Adrenal gland (tissue), 12 donors: Measurements from ENCODE around the gene ESYT1. TPM values are rescaled to one million over a fixed set of nuclear protein-coding genes. Genes with fewer than 3 reads are reported as not detected.

Experiments
- DNase-seq, 7 donors: peaks; one replicate each; pipeline ENCODE4 v3.0.0-alpha.2; 2019 to 2020
- H3K27ac ChIP-seq, 5 donors: fragments of 200-600 bp; sonication (generic) in 4 of 5; 1 replicate in 3 of 5; 2 replicates in 2 of 5; pipeline versions ENCODE4 v1.5.1 to v1.8.0; 2016 to 2020; ENCODE audit warnings: mild to moderate bottlenecking in 1 of 5
- H3K27me3 ChIP-seq: fragments of 200-600 bp; 2 replicates; pipeline ENCODE4 v1.8.0; 2021
- H3K36me3 ChIP-seq, 2 donors: fragments of 200-600 bp; replicated peaks in 1 of 2; 1 replicate in 1 of 2; 2 replicates in 1 of 2; pipeline versions ENCODE4 v1.5.1 to v1.8.0; 2018 to 2022
- H3K4me1 ChIP-seq, 2 donors: fragments of 200-600 bp; replicated peaks in 1 of 2; 1 replicate in 1 of 2; 2 replicates in 1 of 2; pipeline versions ENCODE4 v1.5.1 to v1.8.0; 2018 to 2021
- H3K4me3 ChIP-seq, 4 donors: fragments of 200-600 bp; sonication (generic) in 3 of 4; one replicate each; pipeline ENCODE4 v1.5.1; 2016 to 2018
- H3K9me3 ChIP-seq, 3 donors: fragments of 200-600 bp; sonication (generic) in 1 of 3; replicated peaks in 1 of 3; 1 replicate in 2 of 3; 2 replicates in 1 of 3; pipeline versions ENCODE4 v1.5.1 to v1.8.0; 2016 to 2021
- POLR2A ChIP-seq, 2 donors: fragments of 450-650 bp; IDR thresholded peaks; one replicate each; pipeline ENCODE4 v1.6.1; 2017; ENCODE audit warnings: antibody characterized with exemption in 2 of 2, mild to moderate bottlenecking in 2 of 2, moderate library complexity in 1 of 2
- whole genome bisulfite sequencing, 4 donors: extraction: QIAGEN DNeasy Blood & Tissue Kit in 2 of 4; methylation state at CpG; one replicate each; pipeline versions ENCODE4 v1.1.5 to v1.1.7; 2013 to 2017; 5-methylcytosine and 5-hydroxymethylcytosine counted together
- intact Hi-C, 2 donors: fragments of 100-400 bp; cut with DNase I; formaldehyde crosslinking; loops; one replicate each; pipeline versions ENCODE4 v1.14.1 to v1.15.0; 2022 to 2023
- polyA plus RNA-seq, 3 donors: library from polyadenylated mRNA; stranded (reverse); fragments of 200-250 nt in 2 of 3; fragments of 350-450 nt in 1 of 3; fragmentation: Illumina TruSeq in 1 of 3; extraction: RNeasy Lipid Tissue Mini Kit (QIAGEN cat#74804) in 1 of 3; gene quantifications; one replicate each; pipeline ENCODE4 v1.2.3, GENCODE V29; 2013 to 2014
- total RNA-seq, 9 donors: library from RNA; depleted of rRNA in 4 of 9; stranded (reverse); fragments of >200 nt in 4 of 9; fragments of 120-200 nt in 1 of 9; fragmentation: NEBNext Ultra II Directional in 1 of 9; extraction: Animal tissue kit (Norgen Biotek cat#: 25700) in 1 of 9; gene quantifications; one replicate each; pipeline versions ENCODE4 v1.1.0 to v1.2.4, GENCODE V29; 2013 to 2023
- TF ChIP-seq, protein P1 (sequence below), 6 experiments: fragments of 450-650 bp in 4 of 6; fragments of 200-600 bp in 2 of 6; sonication (generic) in 1 of 6; IDR thresholded peaks; 1 replicate in 5 of 6; 2 replicates in 1 of 6; pipeline versions ENCODE4 v1.5.1 to v1.8.0; 2016 to 2021; ENCODE audit warnings: antibody characterized with exemption in 6 of 6, mild to moderate bottlenecking in 2 of 6, moderate library complexity in 1 of 6
- donor health status: healthy with polysubstance abuse.
- donor health status: Bipolar disorder and iron deficiency.
- donor health status: DM: yes; HTN: yes; CAD: no.
- donor health status: DM: no; HTN: no; CAD: no.
- donor health status: DM: no; HTN: no; CAD: no.
- donor health status: DM: yes; HTN: yes; CAD: no.

Gene ESYT1
- total and polyA plus RNA-seq, 12 donors, result 26.3 to 156 (median 117) TPM

GRCh38 chr12:56172839-56173238 is 44.8 kb downstream of the ESYT1 start:
- Histone ChIP-seq H3K27ac (no peak overlapping the region), H3K36me3 (peaks cover 0 to 97% of the 10 kb centered on the region in 2 donors), H3K4me1 (no peaks in the 10 kb centered on the region), H3K9me3 (no peaks in the 10 kb centered on the region), H3K27me3 (no peaks in the 10 kb centered on the region), H3K4me3 (no peak overlapping the region)
- TF ChIP-seq, protein P1, sequence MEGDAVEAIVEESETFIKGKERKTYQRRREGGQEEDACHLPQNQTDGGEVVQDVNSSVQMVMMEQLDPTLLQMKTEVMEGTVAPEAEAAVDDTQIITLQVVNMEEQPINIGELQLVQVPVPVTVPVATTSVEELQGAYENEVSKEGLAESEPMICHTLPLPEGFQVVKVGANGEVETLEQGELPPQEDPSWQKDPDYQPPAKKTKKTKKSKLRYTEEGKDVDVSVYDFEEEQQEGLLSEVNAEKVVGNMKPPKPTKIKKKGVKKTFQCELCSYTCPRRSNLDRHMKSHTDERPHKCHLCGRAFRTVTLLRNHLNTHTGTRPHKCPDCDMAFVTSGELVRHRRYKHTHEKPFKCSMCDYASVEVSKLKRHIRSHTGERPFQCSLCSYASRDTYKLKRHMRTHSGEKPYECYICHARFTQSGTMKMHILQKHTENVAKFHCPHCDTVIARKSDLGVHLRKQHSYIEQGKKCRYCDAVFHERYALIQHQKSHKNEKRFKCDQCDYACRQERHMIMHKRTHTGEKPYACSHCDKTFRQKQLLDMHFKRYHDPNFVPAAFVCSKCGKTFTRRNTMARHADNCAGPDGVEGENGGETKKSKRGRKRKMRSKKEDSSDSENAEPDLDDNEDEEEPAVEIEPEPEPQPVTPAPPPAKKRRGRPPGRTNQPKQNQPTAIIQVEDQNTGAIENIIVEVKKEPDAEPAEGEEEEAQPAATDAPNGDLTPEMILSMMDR (IDR thresholded peaks at IDR 0.05), result no peak
- no peak for TF ChIP-seq POLR2A (IDR thresholded peaks at IDR 0.05)
- WGBS, 4 donors, result 85 to 92% (median 86%) methylated on average over 5 to 7 of the region's 7 CpGs
- intact Hi-C loops, result no loop called here
- no peak for DNase-seq

GRCh38 chr12:56178347-56178746 is 50.3 kb downstream of the ESYT1 start:
- 87 to 96% (median 90%) methylated on average over 3 of the region's 3 CpGs for WGBS, 4 donors
- no peak for DNase-seq
- intact Hi-C loops, result no loop called here
- Histone ChIP-seq H3K4me1 (no peaks in the 10 kb centered on the region), H3K4me3 (no peak overlapping the region), H3K36me3 (peaks cover 0 to 96% of the 10 kb centered on the region in 2 donors), H3K27me3 (no peaks in the 10 kb centered on the region), H3K9me3 (no peaks in the 10 kb centered on the region), H3K27ac (no peak overlapping the region)
- no peak for TF ChIP-seq POLR2A (IDR thresholded peaks at IDR 0.05)
- TF ChIP-seq, protein P1 (IDR thresholded peaks at IDR 0.05), result no peak

- intact Hi-C loops, result no loop called here
- TF ChIP-seq, protein P1 (IDR thresholded peaks at IDR 0.05), result no peak
- TF ChIP-seq POLR2A (IDR thresholded peaks at IDR 0.05), result no peak
- Histone ChIP-seq H3K27ac (no peak overlapping the region), H3K4me1 (peaks cover 16 to 25% of the 10 kb centered on the region in 2 donors), H3K27me3 (no peaks in the 10 kb centered on the region), H3K36me3 (peaks cover 0 to 41% of the 10 kb centered on the region in 2 donors), H3K4me3 (no peak overlapping the region), H3K9me3 (no peaks in the 10 kb centered on the region)
- 39 to 68% (median 47%) methylated on average over 2 of the region's 2 CpGs for WGBS, 4 donors
- no peak for DNase-seq
These were observed 58.9 kb downstream of the ESYT1 start for GRCh38 chr12:56186957-56187356.

- intact Hi-C loops, result loop anchor here (2.0 kb wide), 2 partner anchors 63 to 67 kb away; no protein-coding TSS in a partner anchor
- H3K36me3 ChIP-seq, result peaks cover 0 to 30% of the 10 kb centered on the region in 2 donors
- no peaks in the 10 kb centered on the region for H3K27me3 ChIP-seq
- no peaks in the 10 kb centered on the region for H3K9me3 ChIP-seq
- no peak for TF ChIP-seq POLR2A (IDR thresholded peaks at IDR 0.05)
- TF ChIP-seq, protein P1 (IDR thresholded peaks at IDR 0.05), result no peak
- peaks cover 16 to 25% of the 10 kb centered on the region in 2 donors for H3K4me1 ChIP-seq
- DNase-seq, result no peak
- H3K27ac ChIP-seq, result peak overlapping the region in 3 of 5 donors; percentile 74 to 92 (median 74)
- peak overlapping the region in 3 of 4 donors; percentile 36 to 88 (median 61) for H3K4me3 ChIP-seq
- 8 to 12% (median 9%) methylated on average over 10 of the region's 10 CpGs for whole genome bisulfite sequencing, 4 donors
These were observed 60.2 kb downstream of the ESYT1 start for GRCh38 chr12:56188131-56188777.
